ENCODE measurements around the gene ZFP36L1. TPM values are rescaled to one million over a fixed set of nuclear protein-coding genes. Genes with fewer than 3 reads are reported as not detected.

ZFP36L1 gene
- total and polyA plus RNA-seq, 10 of the 15 experiments (the other 5 are each of a cell fraction or from before 2014, with no cell fraction given), result 22.0 to 184 (median 66.1) TPM

DNA sequence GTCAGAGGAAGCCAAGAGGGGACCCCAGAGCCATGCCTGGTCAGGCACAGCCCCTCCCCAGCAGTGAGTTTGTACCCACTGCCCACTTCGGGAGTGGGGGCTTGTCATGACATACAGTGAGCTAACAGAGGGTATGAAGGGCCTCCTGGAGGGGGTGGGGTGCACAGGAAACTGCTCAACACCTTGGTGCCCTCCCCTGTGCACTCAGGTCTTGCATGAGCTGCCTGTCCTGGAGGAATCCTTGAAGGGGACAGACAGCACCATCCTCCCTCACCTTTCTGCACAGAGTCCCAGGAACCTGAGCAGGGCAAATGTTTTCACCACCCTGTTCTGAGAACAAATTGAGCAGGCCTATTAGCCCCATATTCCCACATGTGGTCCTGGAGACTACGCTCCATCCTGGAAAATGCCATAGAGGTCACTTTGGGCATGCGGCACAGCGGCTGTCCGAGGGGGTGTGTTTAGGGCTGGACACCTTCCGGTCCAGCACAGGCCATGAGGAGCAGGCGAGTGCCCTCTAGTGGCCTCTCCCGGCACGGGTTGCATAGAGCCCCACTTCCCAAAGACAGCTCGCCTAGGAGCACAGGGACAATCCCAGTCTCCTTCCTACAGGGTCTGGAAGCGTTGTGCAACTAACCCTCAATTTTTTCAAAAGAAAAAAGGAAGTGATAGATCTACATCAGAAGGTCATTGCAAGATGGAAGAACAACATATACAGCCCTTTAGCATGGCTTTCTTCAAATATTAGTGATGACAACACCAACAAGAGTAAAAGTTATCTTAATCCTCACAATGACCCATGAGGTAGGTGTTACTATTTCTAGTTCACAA lies 31.9 kb upstream of the ZFP36L1 start (continued):
- TF ChIP-seq IKZF1 (conservative IDR thresholded peaks at IDR 0.05), result peak; percentile 83
- 0 out of 2 replicates have a peak, but pooled peaks have one; percentile 49 for TF ChIP-seq LARP7 (IDR thresholded peaks at IDR 0.05)
- no peak for TF ChIP-seq YBX1 (IDR thresholded peaks at IDR 0.05)
- peak; percentile 66 to 72; a peak in 3 of 4 replicates for TF ChIP-seq IKZF2 (IDR thresholded peaks at IDR 0.05)
- TF ChIP-seq JUND (IDR thresholded peaks at IDR 0.05; ENCODE audit: low read depth, low read length), result no peak
- TF ChIP-seq, protein P1, sequence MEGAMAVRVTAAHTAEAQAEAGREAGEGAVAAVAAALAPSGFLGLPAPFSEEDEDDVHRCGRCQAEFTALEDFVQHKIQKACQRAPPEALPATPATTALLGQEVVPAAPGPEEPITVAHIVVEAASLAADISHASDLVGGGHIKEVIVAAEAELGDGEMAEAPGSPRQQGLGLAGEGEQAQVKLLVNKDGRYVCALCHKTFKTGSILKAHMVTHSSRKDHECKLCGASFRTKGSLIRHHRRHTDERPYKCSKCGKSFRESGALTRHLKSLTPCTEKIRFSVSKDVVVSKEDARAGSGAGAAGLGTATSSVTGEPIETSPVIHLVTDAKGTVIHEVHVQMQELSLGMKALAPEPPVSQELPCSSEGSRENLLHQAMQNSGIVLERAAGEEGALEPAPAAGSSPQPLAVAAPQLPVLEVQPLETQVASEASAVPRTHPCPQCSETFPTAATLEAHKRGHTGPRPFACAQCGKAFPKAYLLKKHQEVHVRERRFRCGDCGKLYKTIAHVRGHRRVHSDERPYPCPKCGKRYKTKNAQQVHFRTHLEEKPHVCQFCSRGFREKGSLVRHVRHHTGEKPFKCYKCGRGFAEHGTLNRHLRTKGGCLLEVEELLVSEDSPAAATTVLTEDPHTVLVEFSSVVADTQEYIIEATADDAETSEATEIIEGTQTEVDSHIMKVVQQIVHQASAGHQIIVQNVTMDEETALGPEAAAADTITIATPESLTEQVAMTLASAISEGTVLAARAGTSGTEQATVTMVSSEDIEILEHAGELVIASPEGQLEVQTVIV (IDR thresholded peaks at IDR 0.05; ENCODE audit: borderline replicate concordance, partially characterized antibody), result no peak
- no peak for TF ChIP-seq NR2C1 (IDR thresholded peaks at IDR 0.05)
- no peak for TF ChIP-seq TBL1XR1 (IDR thresholded peaks at IDR 0.05; ENCODE audit: low read depth, low read length)
- TF ChIP-seq, protein P2, sequence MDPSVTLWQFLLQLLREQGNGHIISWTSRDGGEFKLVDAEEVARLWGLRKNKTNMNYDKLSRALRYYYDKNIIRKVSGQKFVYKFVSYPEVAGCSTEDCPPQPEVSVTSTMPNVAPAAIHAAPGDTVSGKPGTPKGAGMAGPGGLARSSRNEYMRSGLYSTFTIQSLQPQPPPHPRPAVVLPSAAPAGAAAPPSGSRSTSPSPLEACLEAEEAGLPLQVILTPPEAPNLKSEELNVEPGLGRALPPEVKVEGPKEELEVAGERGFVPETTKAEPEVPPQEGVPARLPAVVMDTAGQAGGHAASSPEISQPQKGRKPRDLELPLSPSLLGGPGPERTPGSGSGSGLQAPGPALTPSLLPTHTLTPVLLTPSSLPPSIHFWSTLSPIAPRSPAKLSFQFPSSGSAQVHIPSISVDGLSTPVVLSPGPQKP (IDR thresholded peaks at IDR 0.05; ENCODE audit: low read depth, low read length), result no peak
- TF ChIP-seq, protein P3, sequence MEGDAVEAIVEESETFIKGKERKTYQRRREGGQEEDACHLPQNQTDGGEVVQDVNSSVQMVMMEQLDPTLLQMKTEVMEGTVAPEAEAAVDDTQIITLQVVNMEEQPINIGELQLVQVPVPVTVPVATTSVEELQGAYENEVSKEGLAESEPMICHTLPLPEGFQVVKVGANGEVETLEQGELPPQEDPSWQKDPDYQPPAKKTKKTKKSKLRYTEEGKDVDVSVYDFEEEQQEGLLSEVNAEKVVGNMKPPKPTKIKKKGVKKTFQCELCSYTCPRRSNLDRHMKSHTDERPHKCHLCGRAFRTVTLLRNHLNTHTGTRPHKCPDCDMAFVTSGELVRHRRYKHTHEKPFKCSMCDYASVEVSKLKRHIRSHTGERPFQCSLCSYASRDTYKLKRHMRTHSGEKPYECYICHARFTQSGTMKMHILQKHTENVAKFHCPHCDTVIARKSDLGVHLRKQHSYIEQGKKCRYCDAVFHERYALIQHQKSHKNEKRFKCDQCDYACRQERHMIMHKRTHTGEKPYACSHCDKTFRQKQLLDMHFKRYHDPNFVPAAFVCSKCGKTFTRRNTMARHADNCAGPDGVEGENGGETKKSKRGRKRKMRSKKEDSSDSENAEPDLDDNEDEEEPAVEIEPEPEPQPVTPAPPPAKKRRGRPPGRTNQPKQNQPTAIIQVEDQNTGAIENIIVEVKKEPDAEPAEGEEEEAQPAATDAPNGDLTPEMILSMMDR (IDR thresholded peaks at IDR 0.05 in 2 of 3, conservative IDR thresholded peaks at IDR 0.05 in 1 of 3; ENCODE audit: control insufficient read depth in 2 of 3, extremely low read depth in 1 of 3, insufficient read depth in 1 of 3, low read depth in 3 of 3, low read length in 3 of 3), result peak; percentile 90 to 93 (median 90)
- peak; percentile 59; the same call in 1 of the 2 replicates for TF ChIP-seq SMC3 (IDR thresholded peaks at IDR 0.05; ENCODE audit: borderline replicate concordance, low read length)
- TF ChIP-seq CBX3 (IDR thresholded peaks at IDR 0.05; ENCODE audit: borderline replicate concordance, low read depth), result no peak
- TF ChIP-seq FOS (IDR thresholded peaks at IDR 0.05; ENCODE audit: borderline replicate concordance, extremely low read depth, insufficient read length), result no peak
- TF ChIP-seq FOXK2 (IDR thresholded peaks at IDR 0.05), result no peak
- TF ChIP-seq SREBF1 (IDR thresholded peaks at IDR 0.05; ENCODE audit: low read length), result no peak
- TF ChIP-seq MEF2A (IDR thresholded peaks at IDR 0.05; ENCODE audit: insufficient read depth, low read depth, low read length), result no peak
- no peak; the same call in 1 of the 2 replicates for TF ChIP-seq EED (IDR thresholded peaks at IDR 0.05; ENCODE audit: low read depth)
- TF ChIP-seq NBN (IDR thresholded peaks at IDR 0.05), result no peak
- TF ChIP-seq HDAC2 (IDR thresholded peaks at IDR 0.05), result no peak
- no peak for TF ChIP-seq TAF1 (IDR thresholded peaks at IDR 0.05; ENCODE audit: borderline replicate concordance, low read depth, low read length)
- TF ChIP-seq, protein P4, sequence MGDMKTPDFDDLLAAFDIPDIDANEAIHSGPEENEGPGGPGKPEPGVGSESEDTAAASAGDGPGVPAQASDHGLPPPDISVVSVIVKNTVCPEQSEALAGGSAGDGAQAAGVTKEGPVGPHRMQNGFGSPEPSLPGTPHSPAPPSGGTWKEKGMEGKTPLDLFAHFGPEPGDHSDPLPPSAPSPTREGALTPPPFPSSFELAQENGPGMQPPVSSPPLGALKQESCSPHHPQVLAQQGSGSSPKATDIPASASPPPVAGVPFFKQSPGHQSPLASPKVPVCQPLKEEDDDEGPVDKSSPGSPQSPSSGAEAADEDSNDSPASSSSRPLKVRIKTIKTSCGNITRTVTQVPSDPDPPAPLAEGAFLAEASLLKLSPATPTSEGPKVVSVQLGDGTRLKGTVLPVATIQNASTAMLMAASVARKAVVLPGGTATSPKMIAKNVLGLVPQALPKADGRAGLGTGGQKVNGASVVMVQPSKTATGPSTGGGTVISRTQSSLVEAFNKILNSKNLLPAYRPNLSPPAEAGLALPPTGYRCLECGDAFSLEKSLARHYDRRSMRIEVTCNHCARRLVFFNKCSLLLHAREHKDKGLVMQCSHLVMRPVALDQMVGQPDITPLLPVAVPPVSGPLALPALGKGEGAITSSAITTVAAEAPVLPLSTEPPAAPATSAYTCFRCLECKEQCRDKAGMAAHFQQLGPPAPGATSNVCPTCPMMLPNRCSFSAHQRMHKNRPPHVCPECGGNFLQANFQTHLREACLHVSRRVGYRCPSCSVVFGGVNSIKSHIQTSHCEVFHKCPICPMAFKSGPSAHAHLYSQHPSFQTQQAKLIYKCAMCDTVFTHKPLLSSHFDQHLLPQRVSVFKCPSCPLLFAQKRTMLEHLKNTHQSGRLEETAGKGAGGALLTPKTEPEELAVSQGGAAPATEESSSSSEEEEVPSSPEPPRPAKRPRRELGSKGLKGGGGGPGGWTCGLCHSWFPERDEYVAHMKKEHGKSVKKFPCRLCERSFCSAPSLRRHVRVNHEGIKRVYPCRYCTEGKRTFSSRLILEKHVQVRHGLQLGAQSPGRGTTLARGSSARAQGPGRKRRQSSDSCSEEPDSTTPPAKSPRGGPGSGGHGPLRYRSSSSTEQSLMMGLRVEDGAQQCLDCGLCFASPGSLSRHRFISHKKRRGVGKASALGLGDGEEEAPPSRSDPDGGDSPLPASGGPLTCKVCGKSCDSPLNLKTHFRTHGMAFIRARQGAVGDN (IDR thresholded peaks at IDR 0.05), result peak; percentile 62; the same call in 1 of the 2 replicates
- TF ChIP-seq HDAC6 (IDR thresholded peaks at IDR 0.05; ENCODE audit: unreplicated experiment), result no peak

Measured in GM12878 (cell line).